Kidney tubule cell (primary cell): ENCODE data around the gene GJB5.
"Not testable (repeated sequence)": the region's sequence is repeated elsewhere in the genome, so short reads cannot be mapped to it uniquely, and the experiment has no call there.

ENCODE experiments used
- DNase-seq: peaks from one replicate; pipeline ENCODE4 v3.0.0-alpha.2; 2018; ENCODE audit warnings: low spot score

GJB5 gene

DNA sequence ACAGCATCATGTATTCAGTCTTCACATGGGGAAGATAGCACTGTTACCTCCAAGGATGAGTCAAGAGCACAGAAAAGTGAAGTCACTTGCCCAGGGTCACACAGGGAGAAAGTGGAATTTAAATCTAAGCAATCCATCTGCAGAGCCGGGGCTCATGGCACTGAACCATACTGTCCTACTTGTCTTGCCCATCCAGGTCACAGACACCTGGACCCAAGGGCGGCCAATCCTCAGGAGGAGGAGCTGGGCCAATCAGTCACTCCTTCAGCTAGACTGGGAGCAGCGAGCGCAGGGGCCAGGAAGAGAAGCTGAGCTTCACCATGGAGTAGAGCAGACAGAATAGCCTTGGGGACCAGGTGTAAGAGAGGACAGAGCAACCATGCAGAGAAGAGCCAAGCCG, 9.2 kb upstream of the GJB5 start:
- DNase-seq = no peak

DNA sequence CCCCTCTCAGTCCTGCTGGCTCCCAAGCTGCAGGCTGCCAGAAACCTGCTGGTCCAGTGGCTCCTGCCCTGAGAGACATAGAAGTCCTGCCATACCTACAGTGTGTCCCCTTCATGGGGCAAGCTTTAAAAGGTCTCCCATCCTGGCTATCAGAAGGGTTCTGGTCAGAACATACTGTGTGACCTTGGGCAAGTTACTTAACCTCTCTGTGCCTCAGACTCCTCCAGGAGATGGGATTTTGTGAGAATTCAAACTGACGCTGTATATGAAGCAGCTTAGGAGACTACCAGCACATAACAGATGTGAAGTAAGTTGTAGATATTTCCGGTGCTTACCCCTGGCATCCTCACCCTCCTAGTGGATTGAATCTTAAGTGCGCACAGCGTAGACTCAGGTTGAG, 8.7 kb upstream of the GJB5 start:
- DNase-seq = no peak

DNA sequence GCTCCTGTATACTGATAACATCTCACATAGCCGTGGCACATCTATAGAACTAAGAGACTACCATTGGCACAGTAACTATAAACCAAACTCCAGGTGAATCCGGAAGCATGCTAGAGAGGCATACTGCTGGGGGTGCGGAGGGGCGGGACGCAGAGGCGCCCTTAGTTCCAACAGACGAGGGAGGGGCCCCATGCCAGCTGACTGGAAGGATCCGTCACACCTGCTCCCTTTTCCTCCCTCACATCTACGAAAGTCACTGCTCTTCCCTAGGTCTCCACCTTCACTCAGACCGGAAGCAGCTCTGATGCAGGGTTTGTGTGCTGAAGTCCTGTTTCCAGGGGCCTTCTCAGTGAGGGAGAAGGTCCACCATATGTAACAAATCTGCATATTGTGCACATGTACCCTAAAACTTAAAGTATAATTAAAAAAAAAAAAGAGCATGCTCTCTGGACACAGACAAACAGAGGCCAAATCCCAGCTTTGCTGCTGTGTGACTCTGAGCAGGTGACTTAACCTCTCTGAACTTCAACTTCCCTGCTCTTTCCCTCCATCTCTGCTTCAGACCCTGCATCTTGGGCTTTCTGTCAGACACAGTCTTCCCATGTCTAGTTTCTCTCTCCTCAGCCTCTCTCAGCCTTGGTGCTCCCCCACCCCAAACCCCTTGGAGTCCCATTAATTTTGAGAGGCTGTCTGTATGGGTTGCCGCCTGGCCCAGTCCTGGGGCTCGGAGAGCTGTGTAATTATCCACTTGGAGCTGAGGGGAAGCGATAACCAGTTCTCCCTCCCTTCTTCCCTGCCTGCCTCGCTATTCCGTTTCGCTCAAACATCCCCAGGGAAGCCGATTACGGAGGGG, 7.8 kb upstream of the GJB5 start:
- DNase-seq = no peak

DNA sequence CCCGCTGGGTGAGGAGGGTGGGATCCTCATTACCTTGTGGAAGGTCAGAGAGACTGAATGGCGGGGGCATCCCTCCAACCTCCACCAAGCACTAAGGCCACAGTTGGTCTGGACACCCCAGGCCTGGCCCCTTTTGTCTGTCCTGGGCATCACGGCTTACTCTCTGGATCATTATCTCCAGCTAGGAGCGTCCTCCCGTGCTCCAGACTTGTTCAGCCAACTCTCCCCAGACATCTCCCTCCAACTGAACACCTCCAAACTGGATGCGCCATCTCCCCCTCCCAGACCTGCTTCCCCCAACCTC, 7.3 kb upstream of the GJB5 start:
- DNase-seq = no peak

DNA sequence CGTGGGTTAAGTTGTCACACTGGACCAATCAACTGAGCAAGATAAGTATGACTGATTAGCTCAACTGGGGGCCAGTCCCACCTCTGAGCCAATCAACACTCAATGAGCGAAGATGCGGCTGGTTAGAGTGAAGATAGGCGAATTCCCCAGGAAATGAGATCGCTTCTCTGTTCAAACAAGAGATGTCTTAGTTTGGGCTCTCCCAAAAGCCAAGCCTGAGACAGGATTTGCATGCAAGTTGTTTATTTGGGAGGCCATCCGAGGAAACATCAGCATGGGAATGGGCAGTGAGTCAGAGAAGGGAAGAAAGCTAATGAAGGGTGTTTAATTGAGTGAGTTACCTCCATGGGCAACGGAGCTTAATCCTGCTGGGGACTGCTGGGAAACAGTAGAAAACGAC, 4.9 kb upstream of the GJB5 start:
- DNase-seq = peak; percentile 20

DNA sequence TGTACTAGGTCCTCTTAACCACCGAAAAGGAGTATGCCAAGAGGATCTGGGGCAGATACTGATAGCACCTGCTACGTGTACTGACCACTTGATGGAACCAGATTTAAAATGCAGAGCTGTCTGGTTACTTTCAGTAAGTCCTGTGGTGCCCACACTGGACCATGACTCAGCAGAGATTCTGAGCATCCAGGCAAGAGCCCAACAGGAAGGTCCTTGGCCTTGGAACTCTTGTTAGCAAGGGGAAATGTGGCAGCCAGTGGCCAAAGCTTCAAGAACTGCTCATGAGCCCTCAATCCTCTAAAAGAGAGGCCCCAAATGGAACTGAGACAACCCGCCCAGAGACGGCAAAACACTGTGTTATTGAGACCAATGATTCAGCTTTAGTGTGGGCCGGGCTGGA, 4.2 kb upstream of the GJB5 start:
- DNase-seq = no peak

DNA sequence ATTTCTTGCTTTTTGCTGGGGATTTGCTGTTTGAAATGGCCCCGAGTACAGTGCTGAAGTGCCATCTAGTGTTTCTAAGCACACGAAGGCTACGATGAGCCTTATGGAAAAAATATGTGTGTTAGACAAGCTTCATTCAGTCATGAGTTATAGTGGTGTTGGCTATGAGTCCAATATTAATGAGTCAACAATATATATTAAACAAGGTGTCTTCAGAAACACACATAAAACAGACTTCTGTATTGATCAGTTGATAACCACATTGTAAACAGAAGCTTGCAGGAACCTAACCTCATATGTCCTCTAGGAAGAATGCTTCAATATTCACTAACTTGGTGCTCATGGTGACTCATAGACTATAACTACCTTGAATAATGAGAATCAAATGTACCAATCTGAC, 1.7 kb upstream of the GJB5 start:
- peak; percentile 52 for DNase-seq

DNA sequence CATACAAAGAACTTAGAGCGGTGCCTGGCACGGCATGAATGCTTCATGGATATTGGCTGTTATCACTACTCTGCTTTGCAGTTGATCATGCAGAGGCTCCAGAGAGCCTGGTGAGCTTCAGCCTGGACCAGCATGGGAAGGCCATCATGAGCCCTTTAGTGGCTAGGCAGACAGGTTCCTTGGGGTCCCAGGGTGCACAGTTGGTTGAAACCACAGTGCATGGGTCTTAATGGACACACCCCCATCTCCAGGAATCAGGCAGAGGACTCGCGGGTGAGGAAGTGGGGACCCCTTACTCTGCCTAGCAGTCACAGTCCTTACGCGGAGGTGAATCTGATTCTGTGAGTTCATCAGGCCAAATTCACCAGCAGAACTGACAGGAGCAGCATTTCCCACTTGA, 1.1 kb downstream of the GJB5 start:
- DNase-seq = no peak

DNA sequence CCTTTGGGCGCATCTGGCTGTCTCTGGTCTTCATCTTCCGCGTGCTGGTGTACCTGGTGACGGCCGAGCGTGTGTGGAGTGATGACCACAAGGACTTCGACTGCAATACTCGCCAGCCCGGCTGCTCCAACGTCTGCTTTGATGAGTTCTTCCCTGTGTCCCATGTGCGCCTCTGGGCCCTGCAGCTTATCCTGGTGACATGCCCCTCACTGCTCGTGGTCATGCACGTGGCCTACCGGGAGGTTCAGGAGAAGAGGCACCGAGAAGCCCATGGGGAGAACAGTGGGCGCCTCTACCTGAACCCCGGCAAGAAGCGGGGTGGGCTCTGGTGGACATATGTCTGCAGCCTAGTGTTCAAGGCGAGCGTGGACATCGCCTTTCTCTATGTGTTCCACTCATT, 2.5 kb downstream of the GJB5 start:
- DNase-seq = no peak

DNA sequence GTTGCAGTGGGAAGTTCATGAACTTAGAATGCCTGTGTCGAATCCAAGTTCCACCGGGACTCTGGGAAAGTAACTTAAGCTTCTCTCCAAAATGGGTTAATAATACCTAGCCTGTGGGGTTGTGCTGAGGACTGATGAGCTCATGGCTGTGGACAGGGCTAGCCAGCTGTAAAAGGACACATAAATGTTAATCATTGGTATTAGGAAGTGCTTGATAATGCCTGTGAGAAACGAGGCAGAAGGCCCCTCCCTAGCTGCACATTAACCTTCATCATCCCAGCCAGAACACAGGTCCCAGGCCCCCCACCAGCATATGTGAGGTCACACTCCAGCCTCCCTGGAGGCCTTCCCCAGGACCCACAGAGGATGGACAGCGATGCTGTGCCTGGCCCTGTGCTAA, 3.9 kb downstream of the GJB5 start:
- DNase-seq = peak; percentile 94

DNA sequence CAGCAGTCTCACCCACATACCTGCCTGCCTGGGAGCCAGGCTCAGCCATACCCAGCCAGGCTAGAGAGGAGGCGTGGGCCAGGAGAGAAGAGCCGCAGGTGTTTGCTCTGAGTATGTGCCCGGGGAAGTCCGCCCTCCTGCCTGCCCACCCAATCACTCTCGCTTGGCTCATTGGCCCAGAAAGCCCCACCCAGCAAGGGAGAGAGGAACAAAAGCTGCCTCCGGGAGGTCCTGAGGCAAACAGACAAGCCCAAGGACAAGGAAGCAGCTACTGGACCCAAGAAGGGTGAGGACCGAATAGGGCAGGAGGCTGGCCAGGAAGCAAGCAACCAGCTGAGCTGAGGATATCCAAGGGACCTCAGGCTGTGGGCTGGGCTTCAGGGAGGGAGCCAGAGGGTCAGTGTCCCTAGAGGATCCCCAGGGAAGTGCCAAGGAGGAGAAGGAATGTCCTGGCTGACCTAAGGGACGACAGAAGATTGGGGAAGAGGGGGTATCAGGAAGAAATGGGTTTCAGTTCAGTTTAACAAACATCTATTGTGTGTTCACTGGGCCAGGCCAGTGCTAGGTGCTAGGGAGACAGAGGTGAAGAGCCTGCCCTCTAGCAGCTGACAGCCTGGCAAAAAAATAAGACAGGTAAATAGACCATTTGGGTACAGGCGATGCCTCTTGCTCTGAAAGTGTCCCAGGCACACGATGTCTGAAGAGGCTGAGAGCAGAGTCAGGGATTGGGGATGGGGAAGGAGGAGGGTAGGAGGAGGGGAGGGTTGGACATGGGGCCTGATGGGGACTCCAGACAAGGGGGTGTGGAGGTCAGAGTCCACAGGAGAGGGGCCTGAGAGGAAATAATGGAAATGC, 4.9 kb downstream of the GJB5 start, which contains the start of gene GJB4:
Gene GJB4, plus strand, starts transcription at position 238 of the 855 bp plus-strand sequence. CDS start 1,515 bp downstream, outside the sequence.
- peak; percentile 76 for DNase-seq

DNA sequence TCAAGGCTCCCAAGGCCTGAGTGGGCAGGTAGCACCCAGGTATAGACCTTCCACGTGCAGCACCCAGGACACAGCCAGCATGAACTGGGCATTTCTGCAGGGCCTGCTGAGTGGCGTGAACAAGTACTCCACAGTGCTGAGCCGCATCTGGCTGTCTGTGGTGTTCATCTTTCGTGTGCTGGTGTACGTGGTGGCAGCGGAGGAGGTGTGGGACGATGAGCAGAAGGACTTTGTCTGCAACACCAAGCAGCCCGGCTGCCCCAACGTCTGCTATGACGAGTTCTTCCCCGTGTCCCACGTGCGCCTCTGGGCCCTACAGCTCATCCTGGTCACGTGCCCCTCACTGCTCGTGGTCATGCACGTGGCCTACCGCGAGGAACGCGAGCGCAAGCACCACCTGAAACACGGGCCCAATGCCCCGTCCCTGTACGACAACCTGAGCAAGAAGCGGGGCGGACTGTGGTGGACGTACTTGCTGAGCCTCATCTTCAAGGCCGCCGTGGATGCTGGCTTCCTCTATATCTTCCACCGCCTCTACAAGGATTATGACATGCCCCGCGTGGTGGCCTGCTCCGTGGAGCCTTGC, 6.4 kb downstream of the GJB5 start:
- DNase-seq = no peak

DNA sequence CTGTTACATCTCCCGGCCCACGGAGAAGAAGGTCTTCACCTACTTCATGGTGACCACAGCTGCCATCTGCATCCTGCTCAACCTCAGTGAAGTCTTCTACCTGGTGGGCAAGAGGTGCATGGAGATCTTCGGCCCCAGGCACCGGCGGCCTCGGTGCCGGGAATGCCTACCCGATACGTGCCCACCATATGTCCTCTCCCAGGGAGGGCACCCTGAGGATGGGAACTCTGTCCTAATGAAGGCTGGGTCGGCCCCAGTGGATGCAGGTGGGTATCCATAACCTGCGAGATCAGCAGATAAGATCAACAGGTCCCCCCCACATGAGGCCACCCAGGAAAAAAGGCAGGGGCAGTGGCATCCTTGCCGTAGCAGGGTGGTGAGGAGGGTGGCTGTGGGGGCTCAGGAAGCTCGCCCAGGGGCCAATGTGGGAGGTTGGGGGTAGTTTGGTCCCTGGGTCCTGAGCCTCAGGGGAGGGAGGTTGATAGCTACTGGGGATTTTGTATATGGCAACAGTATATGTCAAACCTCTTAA, 7.0 kb downstream of the GJB5 start:
- no peak for DNase-seq

DNA sequence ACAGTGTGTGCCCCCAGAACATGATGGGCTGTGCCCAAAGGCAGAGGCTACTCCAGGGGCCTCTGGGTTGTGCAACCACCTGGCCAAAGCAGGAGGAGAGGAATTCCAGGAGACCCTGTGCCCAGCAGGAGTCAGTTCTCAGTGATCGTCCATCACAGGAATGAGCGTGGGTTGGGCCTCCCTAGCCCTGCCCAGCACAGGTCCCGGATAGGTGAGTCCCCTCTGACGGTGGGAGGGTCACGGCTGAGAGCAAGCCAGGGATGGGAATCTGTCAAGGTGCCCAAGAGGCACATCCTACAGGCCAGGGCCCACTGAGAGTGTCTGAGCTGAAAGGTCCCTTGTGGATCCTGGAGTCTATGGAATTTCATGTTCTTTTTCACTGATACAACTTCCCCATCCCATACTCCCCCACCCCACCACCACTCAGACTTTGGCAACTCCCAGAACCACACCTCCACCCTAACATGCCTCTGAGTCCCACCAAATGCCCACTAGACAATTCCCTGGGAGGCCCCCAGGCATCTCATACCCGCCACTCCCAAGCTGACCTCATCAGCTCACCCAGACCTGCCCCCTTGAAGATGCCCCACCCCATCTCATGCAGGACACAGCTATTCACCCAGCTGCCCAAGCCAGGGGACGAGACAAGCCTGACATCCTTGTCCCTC, 7.8 kb downstream of the GJB5 start:
- DNase-seq = peak; percentile 58

DNA sequence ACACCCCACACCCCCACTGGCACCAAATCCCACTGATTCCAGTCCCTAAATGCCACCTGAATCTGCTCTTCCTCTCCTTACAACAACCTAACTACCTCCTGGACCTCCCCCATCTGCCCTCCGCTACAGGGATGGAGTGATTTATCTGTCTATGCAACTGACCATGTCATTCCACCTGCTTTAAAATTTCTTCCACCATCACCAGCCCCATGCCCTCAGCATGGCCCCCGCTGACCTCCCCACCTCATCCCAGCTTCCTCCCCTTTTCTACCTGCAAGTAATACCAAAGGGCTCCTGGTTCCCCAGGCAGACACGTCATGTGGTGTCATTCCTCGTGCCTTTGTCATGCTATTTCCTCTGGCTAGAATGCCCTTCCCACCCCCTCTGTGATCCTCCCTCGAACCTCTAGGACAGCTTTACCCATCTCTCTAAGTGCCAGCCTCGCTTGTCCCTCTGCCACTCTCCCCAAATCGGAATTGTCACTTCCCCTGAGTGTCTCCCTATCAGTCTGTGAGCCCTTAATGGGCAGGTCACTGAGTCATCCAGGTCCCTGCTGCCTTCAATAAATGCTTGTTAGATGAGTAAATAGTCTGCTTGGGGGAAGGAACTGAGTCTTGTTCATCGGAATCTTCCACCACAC, 8.4 kb downstream of the GJB5 start:
- peak; percentile 95 for DNase-seq

DNA sequence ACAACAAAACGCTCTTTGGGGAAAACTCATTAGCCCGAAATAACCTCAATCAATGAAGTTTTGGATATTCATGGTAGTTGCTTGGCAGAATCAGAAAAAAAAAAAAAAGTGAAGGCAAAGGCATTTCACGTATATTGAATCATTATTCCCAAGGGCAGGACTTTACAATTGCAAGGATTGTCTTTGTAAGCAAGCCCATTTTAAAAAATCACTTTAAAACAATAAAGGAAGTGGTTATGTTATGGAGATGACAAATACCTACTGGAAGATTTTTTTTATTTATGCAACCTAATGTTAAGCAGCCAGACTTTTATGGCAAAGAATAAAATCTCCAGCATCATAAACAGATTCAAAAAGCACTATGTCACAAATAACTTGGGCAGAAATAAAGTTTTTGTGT, 14.0 kb downstream of the GJB5 start:
- DNase-seq = no peak

DNA sequence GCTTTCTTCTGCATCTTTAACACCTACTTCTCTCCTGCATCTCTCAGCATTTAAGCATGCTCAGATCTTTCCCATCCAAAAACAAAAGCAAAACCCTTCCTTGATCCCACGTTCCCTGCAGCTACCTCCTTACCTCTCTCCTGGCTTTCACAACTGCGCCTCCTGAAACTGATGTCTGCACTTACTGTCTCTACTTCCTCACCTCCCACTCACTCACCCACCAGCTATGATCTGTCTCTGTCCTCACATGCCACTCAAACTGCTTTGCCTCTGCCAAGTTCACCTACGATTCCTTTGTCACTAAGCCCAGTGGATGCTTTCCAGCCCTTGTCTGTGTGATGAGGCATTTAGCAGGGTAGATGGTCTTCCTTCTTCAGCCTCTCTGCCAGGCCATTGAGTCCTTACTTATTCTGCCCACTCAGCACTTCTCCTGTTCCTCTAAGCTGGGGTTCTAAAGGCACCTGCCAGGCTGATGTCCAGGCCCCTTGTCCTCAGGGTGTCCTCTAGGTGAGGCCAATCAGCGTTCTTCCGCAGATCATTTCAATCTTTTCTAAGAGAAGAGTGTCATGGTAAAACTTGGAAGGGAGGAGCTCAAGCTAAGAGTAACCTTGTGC, 16.2 kb downstream of the GJB5 start:
- DNase-seq = no peak

DNA sequence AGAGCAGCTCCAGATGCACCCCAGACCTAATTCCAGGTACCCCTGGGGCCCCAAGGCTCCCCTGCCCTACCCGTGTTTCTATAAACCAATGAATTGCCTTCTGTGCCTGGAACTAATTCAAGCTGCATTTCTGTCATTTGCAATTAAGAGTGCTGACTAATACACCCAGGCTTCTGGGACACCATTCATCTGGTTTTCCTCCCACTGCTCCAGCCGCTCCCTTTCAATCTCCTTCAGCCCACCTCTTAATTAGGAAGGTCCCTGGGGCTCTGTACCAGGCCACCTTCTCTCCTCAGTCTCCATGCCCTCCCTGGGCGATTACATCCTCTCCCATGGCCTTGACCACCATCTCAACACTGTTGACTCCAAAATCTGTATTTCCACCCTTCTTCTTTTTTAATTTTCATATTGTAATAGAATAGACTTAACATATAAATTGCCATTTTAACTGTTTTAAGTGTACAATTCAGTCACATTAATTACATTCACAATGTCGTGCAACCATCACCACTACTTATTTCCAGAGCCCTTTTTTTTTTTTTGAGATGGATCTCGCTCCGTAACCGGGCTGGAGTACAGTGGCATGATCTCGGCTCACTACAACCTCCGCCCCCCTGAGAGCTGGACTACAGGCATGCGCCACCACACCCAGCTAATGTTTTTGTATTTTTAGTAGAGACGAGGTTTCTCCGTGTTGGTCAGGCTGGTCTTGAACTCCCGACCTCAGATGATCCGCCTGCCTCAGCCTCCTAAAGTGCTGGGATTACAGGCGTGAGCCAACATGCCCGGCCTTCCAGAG, 16.9 kb downstream of the GJB5 start:
- no peak for DNase-seq

DNA sequence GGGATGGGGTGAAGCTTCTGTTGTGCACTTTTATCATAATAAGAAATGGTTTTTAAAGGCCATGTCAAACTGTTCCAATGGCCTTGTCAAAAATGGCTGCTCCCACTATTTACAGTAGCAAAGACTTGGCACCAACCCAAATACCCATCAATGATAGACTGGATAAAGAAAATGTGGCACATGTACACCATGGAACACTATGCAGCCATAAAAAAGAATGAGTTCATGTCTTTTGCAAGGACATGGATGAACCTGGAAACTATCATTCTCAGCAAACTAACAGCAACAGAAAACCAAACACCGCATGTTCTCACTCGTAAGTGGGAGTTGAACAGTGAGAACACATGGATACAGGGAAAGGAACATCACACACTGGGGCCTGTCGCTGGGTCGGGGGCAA, 18.3 kb downstream of the GJB5 start:
- DNase-seq = not testable (repeated sequence)

DNA sequence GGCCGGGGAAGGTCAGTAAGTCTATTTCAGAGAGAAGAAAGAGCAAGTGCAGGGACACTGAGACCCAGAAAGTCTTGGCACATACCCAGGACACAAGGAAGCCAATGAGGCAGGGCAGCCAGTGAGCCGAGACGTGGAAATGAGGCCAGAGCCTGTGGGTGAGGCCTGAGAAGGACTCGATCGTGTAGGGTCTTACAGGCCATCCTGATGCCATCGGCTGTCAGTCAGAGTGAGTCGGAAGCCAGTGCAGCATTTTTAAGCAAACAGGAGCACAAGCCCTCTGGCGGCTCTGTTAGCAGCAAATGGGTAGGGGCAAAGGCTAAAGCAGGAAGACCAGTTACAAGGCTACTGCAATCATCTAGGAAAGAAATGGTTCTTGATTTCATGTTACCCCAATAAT, 20.1 kb downstream of the GJB5 start:
- peak; percentile 52 for DNase-seq
